HG03039 (cell line): ENCODE data around the gene CTNND2.

ENCODE experiments used
- ATAC-seq: cut with Tn5 transposase; IDR thresholded peaks from one replicate; pipeline ENCODE4 v1.9.1; 2021; ENCODE audit warnings: mild to moderate bottlenecking, moderate library complexity; ENCODE audit not compliant: unreplicated experiment

The CTNND2 gene

GRCh38 chr5:11780641-11781345 is 123.5 kb downstream of the CTNND2 start:
- ATAC-seq = no peak

- no peak for ATAC-seq
Observed at GRCh38 chr5:11777096-11777495, 127.2 kb downstream of the CTNND2 start.

GRCh38 chr5:11770310-11770709 is 133.9 kb downstream of the CTNND2 start:
- no peak for ATAC-seq

GRCh38 chr5:11760934-11761603 is 143.2 kb downstream of the CTNND2 start:
- no peak for ATAC-seq

- no peak for ATAC-seq
Observed at GRCh38 chr5:11758321-11758720, 145.9 kb downstream of the CTNND2 start.

- ATAC-seq = no peak
Observed at GRCh38 chr5:11757661-11758060, 146.6 kb downstream of the CTNND2 start.

DNA sequence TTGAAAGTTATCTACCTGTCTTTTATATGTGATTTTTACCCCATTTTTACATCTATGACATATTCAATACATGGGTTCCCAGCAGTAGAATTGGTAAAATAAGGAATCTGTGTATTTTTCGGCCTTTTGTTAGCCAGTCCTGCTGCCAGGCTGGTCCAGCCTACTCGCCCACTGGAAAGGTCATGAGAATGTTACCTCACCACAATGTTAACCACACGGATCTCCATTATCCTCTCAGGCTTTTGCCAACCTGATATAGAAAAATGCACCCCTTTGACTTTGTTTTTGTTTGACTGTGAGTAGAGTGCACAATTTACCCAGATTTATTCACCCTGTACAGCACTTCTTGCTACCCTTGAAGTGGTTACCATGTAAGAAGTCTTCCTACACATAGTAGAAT is 167.2 kb downstream of the CTNND2 start:
- no peak for ATAC-seq

- ATAC-seq = no peak
Observed at GRCh38 chr5:11734369-11734768, 169.9 kb downstream of the CTNND2 start.

DNA sequence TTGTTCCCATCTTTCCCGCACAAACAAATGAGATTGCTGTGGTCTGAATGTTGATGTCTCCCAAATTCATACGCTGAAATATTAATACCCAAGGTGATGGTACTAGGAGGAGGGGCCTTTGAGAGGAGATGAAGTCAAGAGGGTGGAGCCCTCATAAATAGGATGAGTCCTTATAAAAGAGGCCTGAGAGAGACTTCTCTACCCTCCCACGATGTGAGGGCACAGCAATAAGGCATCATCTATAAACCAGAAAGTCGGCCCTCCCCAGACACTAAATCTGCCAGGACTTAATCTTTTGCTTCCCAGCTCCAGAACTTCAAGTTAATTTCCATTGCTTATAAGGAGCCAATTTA is 170.4 kb downstream of the CTNND2 start:
- ATAC-seq = no peak

DNA sequence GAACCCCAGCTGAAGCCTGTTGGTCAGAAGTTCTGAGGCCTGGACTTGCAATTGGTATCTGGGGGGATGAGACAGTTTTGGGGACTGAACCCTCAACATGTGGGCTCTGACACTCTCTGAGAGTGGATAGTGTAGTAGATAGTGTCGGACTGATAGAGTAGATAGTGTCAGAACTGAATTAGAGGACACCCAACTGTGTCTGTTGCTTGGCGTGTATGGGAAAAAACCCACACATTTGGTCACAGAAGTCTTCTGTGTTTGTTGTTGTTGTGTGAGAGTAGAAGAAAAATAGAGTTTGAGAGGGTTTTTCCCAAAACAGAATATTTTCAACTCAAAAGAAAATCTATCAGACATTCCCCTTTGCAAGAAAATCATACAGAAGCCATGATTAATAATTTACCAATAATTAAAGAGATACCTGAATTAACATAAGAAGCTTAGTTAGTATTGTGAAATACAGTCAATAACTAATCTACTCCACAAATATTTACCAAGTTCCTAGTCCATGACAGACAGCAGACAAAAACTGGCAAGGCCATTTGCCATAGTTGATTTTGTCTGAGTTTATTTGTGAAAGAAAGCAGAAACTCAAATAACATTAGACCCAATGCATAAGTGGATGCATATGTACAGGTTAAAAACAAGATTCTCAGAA is 170.9 kb downstream of the CTNND2 start:
- no peak for ATAC-seq

- ATAC-seq = no peak
Observed at GRCh38 chr5:11724940-11725339, 179.3 kb downstream of the CTNND2 start.

GRCh38 chr5:11719888-11720481 is 184.3 kb downstream of the CTNND2 start:
- ATAC-seq = peak; percentile 53

- ATAC-seq = no peak
Observed at GRCh38 chr5:11715461-11716196, 188.6 kb downstream of the CTNND2 start.

DNA sequence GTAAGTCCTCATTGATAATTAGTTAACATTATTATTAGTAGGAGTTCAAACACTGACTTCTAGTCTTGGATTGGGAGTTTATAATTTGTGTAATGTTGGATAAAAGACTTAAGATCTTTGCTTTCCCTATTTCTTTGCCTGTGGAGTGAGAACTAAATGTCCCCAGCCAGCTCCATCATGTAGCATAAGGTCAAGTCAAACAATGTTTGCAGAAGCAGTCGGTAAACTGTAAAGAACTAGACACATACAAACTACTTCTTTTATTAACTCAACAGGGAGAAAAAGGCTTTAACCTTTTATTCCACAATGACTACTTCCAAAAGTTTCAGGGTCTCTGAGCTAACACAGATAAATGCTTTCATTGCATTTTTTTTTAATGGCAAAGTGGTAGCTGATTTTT is 192.3 kb downstream of the CTNND2 start:
- ATAC-seq = no peak

DNA sequence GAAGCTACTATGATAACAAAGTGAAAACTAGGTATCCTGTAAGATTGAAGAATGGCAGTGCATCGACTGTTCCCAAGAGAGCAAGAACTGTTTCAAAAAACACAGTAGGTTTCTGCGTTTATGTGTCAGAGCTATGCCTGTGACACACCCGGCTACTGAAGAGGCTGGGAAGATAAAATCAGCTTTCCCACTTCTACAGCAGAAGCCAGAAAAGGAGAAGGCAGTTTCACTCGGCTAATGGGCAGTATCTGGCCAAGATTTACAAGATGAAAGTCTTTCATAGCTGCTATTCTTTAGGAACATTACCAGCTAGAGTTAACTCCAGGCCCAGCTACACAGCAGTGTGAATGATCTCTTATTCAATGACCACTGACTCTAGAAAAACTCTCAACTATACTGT is 195.2 kb downstream of the CTNND2 start:
- no peak for ATAC-seq

- no peak for ATAC-seq
Observed at GRCh38 chr5:11704916-11705315, 199.3 kb downstream of the CTNND2 start.

DNA sequence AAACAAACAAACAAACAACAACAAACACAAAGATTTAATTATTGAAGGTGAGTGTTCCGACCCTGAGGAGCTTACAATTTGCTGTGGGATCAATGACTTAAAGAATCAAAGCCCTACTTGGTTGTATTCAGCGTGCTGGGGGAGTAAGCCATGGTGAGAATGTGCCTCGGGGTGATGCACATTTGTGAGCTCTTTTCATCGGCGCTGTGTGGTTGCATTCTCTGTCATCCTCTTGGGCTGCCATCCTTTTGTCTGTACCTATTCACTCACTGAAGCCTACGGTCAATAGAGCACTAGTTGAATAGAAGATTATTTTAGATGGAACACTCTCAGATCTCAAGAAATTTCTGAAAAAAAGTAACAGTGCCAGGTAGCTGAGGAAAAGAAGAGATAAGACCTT is 203.9 kb downstream of the CTNND2 start:
- ATAC-seq = no peak

DNA sequence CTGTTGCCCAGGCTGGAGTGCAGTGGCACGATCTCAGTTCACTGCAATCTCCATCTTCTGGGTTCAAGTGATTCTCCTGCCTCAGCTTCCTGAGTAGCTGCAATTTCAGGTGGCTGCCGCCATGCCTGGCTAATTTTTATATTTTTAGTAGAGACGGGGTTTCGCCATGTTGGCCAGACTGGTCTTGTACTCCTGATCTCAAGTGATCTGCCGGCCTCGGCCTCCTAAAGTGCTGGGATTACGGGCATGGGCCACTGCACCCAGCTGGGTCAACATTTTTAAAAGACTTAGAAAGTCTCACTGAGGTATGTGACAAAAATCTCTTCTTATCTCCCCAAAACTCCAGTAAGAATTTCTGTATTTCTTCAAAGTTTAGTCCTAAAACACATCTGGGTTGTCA is 211.6 kb downstream of the CTNND2 start:
- ATAC-seq = no peak

- ATAC-seq = no peak
Observed at GRCh38 chr5:11687498-11687897, 216.7 kb downstream of the CTNND2 start.

DNA sequence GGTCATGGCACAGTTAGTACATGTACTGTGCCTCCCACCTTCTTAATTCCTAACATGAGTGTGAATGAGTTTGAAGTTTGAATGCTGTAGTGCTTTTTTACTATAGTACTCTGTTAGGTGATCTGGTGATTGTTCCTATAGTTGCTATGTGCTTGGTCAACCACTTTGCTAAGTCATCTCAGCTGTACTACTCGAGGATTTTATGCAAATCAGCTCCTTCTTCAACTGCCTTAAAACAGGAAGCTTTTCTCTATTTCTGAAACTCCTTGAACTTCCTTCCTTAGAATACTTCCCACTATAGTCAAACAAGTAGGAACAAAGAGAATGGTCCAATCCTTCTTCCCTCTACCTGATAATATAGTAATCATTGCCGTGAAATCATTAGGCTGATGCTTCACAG is 219.6 kb downstream of the CTNND2 start:
- ATAC-seq = no peak

DNA sequence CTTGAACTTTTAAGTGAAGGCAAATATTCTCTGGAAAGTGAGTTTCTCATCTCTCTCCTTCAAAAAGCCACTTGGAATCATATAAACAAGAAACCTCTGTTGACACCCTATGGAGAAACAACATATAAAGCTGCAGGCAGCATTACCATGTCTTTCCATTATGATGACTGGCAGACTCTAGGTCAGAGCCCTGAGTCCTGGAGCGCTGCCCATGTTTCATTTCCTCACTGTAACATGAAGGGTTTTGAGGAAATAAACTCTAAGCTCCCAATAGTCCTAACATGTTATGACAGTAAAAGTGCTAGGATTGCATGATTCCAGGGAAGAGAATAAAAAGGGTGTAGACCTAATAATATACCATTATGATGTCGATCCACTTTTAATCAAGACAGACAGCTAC is 220.6 kb downstream of the CTNND2 start:
- no peak for ATAC-seq
